Right atrium auricular region (tissue), 2 donors: ENCODE results near the gene NPSR1. TPM values are rescaled to one million over a fixed set of nuclear protein-coding genes. Genes with fewer than 3 reads are reported as not detected.

Source experiments
- DNase-seq: peaks from one replicate; pipeline ENCODE4 v3.0.0-alpha.2; 2019; ENCODE audit warnings: low spot score
- H3K27ac ChIP-seq, 2 donors: fragments of 200-600 bp; sonication (generic); 1 replicate in 1 of 2; 2 replicates in 1 of 2; pipeline ENCODE4 v1.5.1; 2016 to 2019
- H3K27me3 ChIP-seq, 2 donors: fragments of 200-600 bp; sonication (generic); one replicate each; pipeline versions ENCODE4 v1.5.1 to v1.6.0; 2017 to 2019
- H3K36me3 ChIP-seq: fragments of 200-600 bp; sonication (generic); one replicate; pipeline ENCODE4 v1.5.1; 2016
- H3K4me1 ChIP-seq, 2 donors: fragments of 200-600 bp; sonication (generic); one replicate each; pipeline versions ENCODE4 v1.5.1 to v1.6.0; 2017 to 2019
- H3K4me3 ChIP-seq, 2 donors: fragments of 200-600 bp; sonication (generic); 1 replicate in 1 of 2; 2 replicates in 1 of 2; pipeline ENCODE4 v1.5.1; 2017 to 2019; ENCODE audit warnings: mild to moderate bottlenecking in 1 of 2, moderate library complexity in 1 of 2
- H3K9me3 ChIP-seq, 2 donors: fragments of 200-600 bp; sonication (generic); one replicate each; pipeline ENCODE4 v1.5.1; 2019
- CTCF ChIP-seq, 2 donors: fragments of 200-600 bp; sonication (generic); IDR thresholded peaks; one replicate each; pipeline ENCODE4 v1.5.1; 2019; ENCODE audit warnings: antibody characterized with exemption in 2 of 2
- total RNA-seq, 2 donors: library from RNA; depleted of rRNA; stranded (reverse); fragments of >200 nt; gene quantifications; one replicate each; pipeline ENCODE4 v1.1.0, GENCODE V29; 2016

Gene NPSR1
- total RNA-seq, 2 donors from 2014 or later = not detected

DNA sequence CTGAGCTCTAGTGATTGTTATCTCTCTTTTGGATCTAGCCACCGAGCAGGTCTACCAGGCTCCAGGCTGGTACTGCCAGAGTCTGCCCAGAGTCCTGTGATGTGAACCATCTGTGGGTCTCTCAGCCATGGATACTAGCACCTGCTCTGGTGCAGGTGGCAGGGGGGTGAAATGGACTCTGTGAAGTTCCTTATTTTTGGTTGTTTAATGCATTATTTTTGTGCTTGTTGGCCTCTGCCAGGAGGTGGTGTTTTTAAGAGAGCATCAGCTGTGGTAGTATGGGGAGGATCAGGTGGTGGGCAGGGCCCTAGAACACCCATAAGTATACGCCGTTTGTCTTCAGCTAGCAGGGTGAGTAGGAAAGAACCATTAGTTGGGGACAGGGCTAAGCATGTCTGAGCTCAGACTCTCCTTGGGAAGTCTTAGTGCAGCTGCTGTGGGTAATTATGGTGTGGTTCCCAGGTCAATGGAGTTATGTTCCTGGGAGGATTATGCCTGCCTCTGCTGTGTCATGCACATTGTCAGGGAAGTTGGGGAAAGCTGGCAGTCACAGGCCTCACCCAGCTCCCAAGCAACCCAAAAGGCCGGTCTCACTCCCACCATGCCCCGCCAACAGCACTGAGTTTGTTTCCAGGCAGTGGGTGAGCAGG is 81.8 kb downstream of the NPSR1 start:
- TF ChIP-seq CTCF (IDR thresholded peaks at IDR 0.05) = no peak
- H3K36me3 ChIP-seq = no peaks in the 10 kb centered on the region
- no peak overlapping the region for H3K27ac ChIP-seq
- no peak overlapping the region for H3K4me3 ChIP-seq
- no peaks in the 10 kb centered on the region for H3K9me3 ChIP-seq
- H3K4me1 ChIP-seq = no peaks in the 10 kb centered on the region
- no peak for DNase-seq
- H3K27me3 ChIP-seq = no peaks in the 10 kb centered on the region

- no peak overlapping the region for H3K4me3 ChIP-seq
- no peak for DNase-seq
- no peaks in the 10 kb centered on the region for H3K36me3 ChIP-seq
- no peak for TF ChIP-seq CTCF (IDR thresholded peaks at IDR 0.05)
- no peaks in the 10 kb centered on the region for H3K4me1 ChIP-seq
- H3K9me3 ChIP-seq = no peaks in the 10 kb centered on the region
- no peaks in the 10 kb centered on the region for H3K27me3 ChIP-seq
- H3K27ac ChIP-seq = no peak overlapping the region
Measured at GRCh38 chr7:34740840-34741239, 82.8 kb downstream of the NPSR1 start.

GRCh38 chr7:34747176-34747781 is 89.3 kb downstream of the NPSR1 start:
- no peak for TF ChIP-seq CTCF (IDR thresholded peaks at IDR 0.05)
- H3K4me3 ChIP-seq = no peak overlapping the region
- H3K36me3 ChIP-seq = no peaks in the 10 kb centered on the region
- peaks cover 0 to 18% of the 10 kb centered on the region in 2 donors for H3K4me1 ChIP-seq
- H3K9me3 ChIP-seq = no peaks in the 10 kb centered on the region
- DNase-seq = no peak
- H3K27ac ChIP-seq = peak overlapping the region in 1 of 2 donors; percentile 71
- H3K27me3 ChIP-seq = no peaks in the 10 kb centered on the region

DNA sequence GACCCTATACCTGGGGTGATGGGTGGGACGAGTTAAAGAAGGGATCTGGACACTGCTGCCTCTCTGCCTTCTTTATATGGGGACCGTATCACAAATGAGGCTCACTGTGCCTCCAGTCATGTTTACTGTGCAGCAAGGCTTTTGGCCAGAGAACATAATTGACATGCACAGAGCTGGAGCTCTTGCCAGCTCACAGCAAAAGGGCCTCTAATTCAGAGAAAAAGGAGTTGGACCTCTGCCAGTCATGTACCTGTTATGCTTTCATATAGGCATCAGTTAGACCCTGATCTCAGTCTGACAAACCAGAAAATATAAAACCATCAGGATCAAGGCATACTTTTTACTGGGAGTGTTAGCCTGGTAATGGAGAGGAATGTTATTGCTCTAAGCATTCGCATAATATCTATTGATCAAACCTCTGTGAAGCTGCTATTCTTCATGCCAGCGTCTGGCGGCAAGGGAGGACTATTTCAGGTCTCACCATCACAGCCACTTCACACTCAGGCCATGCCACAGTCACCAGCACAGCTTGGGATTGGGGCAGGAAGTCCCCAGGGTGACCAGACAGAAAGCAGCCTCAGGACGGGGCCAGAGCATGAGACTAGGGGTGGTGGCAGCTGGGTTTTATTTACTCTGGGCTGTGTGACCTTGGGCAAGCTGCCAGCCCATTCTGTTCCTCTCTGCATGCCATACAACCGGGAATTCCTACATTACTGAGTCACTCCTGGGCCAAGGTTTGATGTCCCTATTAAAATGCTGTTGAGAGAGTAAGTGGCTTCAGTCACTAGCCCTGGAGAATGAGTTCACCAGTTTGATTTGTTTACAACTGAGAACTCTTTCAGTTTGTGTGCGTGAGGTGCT is 90.1 kb downstream of the NPSR1 start:
- Histone ChIP-seq H3K27ac (peak overlapping the region; percentile 63 to 71), H3K36me3 (no peaks in the 10 kb centered on the region), H3K4me3 (no peak overlapping the region), H3K4me1 (peaks cover 0 to 18% of the 10 kb centered on the region in 2 donors), H3K9me3 (no peaks in the 10 kb centered on the region), H3K27me3 (no peaks in the 10 kb centered on the region)
- TF ChIP-seq CTCF (IDR thresholded peaks at IDR 0.05) = no peak
- peak; percentile 72 for DNase-seq

GRCh38 chr7:34748728-34749089 is 90.7 kb downstream of the NPSR1 start:
- H3K9me3 ChIP-seq = no peaks in the 10 kb centered on the region
- DNase-seq = no peak
- H3K4me3 ChIP-seq = no peak overlapping the region
- H3K36me3 ChIP-seq = no peaks in the 10 kb centered on the region
- no peak for TF ChIP-seq CTCF (IDR thresholded peaks at IDR 0.05)
- no peaks in the 10 kb centered on the region for H3K27me3 ChIP-seq
- H3K4me1 ChIP-seq = peaks cover 0 to 18% of the 10 kb centered on the region in 2 donors
- H3K27ac ChIP-seq = peak overlapping the region; percentile 63 to 71
